NCI-H2227 (cell line): ENCODE results near the gene CLSTN2.
A peak's percentile ranks its signal among the peaks of the same experiment; 100 is the strongest.

ENCODE experiments used
- DNase-seq: peaks from one replicate; lab custom pipeline; 2025; ENCODE audit not compliant: unreplicated experiment; lab: John Stamatoyannopoulos, UW

CLSTN2 gene

GRCh38 chr3:140051019-140051957, 116.3 kb downstream of the CLSTN2 start:
- DNase-seq, result peak; percentile 25

GRCh38 chr3:140052771-140053702, 118.1 kb downstream of the CLSTN2 start:
- peak; percentile 36 for DNase-seq

- DNase-seq, result no peak
These were observed 118.8 kb downstream of the CLSTN2 start for GRCh38 chr3:140053794-140054193.

GRCh38 chr3:140055092-140055791, 120.3 kb downstream of the CLSTN2 start:
- no peak for DNase-seq

- DNase-seq, result no peak
These were observed 121.1 kb downstream of the CLSTN2 start for GRCh38 chr3:140056047-140056446.

- DNase-seq, result no peak
These were observed 126.2 kb downstream of the CLSTN2 start for GRCh38 chr3:140061211-140061610.

GRCh38 chr3:140062461-140062860, 127.5 kb downstream of the CLSTN2 start:
- no peak for DNase-seq

GRCh38 chr3:140067487-140067886, 132.5 kb downstream of the CLSTN2 start:
- DNase-seq, result no peak

GRCh38 chr3:140068494-140069017, 133.6 kb downstream of the CLSTN2 start:
- DNase-seq, result peak; percentile 35

GRCh38 chr3:140073278-140074045, 138.5 kb downstream of the CLSTN2 start:
- DNase-seq, result no peak

GRCh38 chr3:140076552-140076951, 141.6 kb downstream of the CLSTN2 start:
- no peak for DNase-seq

GRCh38 chr3:140077406-140077805, 142.4 kb downstream of the CLSTN2 start:
- DNase-seq, result no peak

- DNase-seq, result peak; percentile 24
These were observed 143.4 kb downstream of the CLSTN2 start for GRCh38 chr3:140078343-140078742.

GRCh38 chr3:140078940-140079339, 144.0 kb downstream of the CLSTN2 start:
- DNase-seq, result no peak

GRCh38 chr3:140081887-140082286, 146.9 kb downstream of the CLSTN2 start:
- DNase-seq, result no peak

- no peak for DNase-seq
These were observed 150.0 kb downstream of the CLSTN2 start for GRCh38 chr3:140085001-140085400.

GRCh38 chr3:140086642-140087041, 151.7 kb downstream of the CLSTN2 start:
- no peak for DNase-seq

GRCh38 chr3:140088058-140088457, 153.1 kb downstream of the CLSTN2 start:
- no peak for DNase-seq

- no peak for DNase-seq
These were observed 153.5 kb downstream of the CLSTN2 start for GRCh38 chr3:140088513-140088912.
